ENCODE data around the gene PLK2. TPM values are rescaled to one million over a fixed set of nuclear protein-coding genes. Genes with fewer than 3 reads are reported as not detected.

PLK2 gene
- total and polyA plus RNA-seq, 2 of the 4 experiments (the other 2 are of a cell fraction) = 129 to 337 TPM

Other genes with a start within 250 kb of the PLK2 start
- not detected in 2 replicates for gene GAPT, start 31.3 kb upstream of the PLK2 start, total RNA-seq (2012; rRNA removed)
- not detected in 2 replicates for gene GAPT, start 31.3 kb upstream of the PLK2 start, polyA plus RNA-seq (2012; rRNA removed)
- not detected in 2 replicates for gene RAB3C, start 123.0 kb upstream of the PLK2 start, total RNA-seq (2012; rRNA removed)
- gene RAB3C, start 123.0 kb upstream of the PLK2 start, polyA plus RNA-seq (2012; rRNA removed) = not detected in 2 replicates

All from IMR-90 (cell line).